Neutrophil (primary cell): Measurements from ENCODE around the gene SLC45A1.
"Not testable (repeated sequence)": the region's sequence is repeated elsewhere in the genome, so short reads cannot be mapped to it uniquely, and the experiment has no call there.

Experiments
- H3K27ac ChIP-seq: fragments of 200-600 bp; sonication (generic); 2 replicates; pipeline ENCODE4 v1.5.1; 2016; ENCODE audit warnings: mild to moderate bottlenecking, moderate library complexity
- H3K27me3 ChIP-seq: fragments of 200-600 bp; sonication (generic); 2 replicates; pipeline ENCODE4 v1.6.0; 2016; ENCODE audit warnings: mild to moderate bottlenecking
- H3K36me3 ChIP-seq: fragments of 200-600 bp; sonication (generic); 2 replicates; pipeline ENCODE4 v1.5.1; 2017
- H3K4me1 ChIP-seq, 2 experiments: fragments of 200-600 bp in 1 of 2; sonication (generic) in 1 of 2; 1 replicate in 1 of 2; 2 replicates in 1 of 2; pipeline versions ENCODE4 v1.5.1 to v1.6.1; 2013 to 2016; ENCODE audit warnings: low read depth in 1 of 2, low read length in 1 of 2, mild to moderate bottlenecking in 1 of 2, moderate library complexity in 1 of 2; ENCODE audit not compliant: control insufficient read depth in 1 of 2, insufficient read depth in 1 of 2
- H3K4me3 ChIP-seq, 2 experiments: fragments of 200-600 bp in 1 of 2; sonication (generic) in 1 of 2; 1 replicate in 1 of 2; 2 replicates in 1 of 2; pipeline ENCODE4 v1.5.1; 2013 to 2016; ENCODE audit warnings: low read depth in 1 of 2, low read length in 1 of 2, mild to moderate bottlenecking in 1 of 2, moderate library complexity in 1 of 2
- H3K9me3 ChIP-seq: fragments of 200-600 bp; sonication (generic); 2 replicates; pipeline ENCODE4 v1.5.1; 2016
- TF ChIP-seq, protein P1 (sequence below): fragments of 200-600 bp; sonication (generic); IDR thresholded peaks from 2 replicates; pipeline ENCODE4 v1.5.1; 2016; ENCODE audit warnings: antibody characterized with exemption

The SLC45A1 gene

DNA sequence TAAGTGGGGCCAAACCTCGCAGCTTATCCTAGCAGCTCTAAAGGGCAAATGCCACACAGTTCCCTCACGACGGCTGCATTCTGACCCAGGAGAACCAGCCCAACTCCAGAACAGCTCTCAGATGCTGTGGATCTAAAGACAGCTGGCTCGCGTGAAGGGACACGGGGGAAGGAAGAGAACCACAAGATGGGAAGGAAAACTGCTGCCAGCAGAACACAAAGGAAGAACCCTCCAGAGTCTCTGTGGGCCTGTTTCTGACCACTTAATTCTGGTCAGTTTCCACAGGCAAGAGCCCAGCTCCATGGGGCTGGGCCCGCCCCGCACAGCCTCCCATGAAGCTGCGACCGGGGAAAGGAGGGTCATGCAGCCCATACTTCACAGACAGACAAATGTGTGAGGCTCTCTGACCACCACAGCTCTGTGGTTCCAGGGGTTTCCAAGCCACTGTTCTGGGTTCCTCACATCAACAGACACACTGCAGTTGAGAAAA is 61.1 kb downstream of the SLC45A1 start:
- H3K4me3 ChIP-seq: no peak overlapping the region
- TF ChIP-seq, protein P1, sequence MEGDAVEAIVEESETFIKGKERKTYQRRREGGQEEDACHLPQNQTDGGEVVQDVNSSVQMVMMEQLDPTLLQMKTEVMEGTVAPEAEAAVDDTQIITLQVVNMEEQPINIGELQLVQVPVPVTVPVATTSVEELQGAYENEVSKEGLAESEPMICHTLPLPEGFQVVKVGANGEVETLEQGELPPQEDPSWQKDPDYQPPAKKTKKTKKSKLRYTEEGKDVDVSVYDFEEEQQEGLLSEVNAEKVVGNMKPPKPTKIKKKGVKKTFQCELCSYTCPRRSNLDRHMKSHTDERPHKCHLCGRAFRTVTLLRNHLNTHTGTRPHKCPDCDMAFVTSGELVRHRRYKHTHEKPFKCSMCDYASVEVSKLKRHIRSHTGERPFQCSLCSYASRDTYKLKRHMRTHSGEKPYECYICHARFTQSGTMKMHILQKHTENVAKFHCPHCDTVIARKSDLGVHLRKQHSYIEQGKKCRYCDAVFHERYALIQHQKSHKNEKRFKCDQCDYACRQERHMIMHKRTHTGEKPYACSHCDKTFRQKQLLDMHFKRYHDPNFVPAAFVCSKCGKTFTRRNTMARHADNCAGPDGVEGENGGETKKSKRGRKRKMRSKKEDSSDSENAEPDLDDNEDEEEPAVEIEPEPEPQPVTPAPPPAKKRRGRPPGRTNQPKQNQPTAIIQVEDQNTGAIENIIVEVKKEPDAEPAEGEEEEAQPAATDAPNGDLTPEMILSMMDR: no peak
- peaks cover 31% of the 10 kb centered on the region for H3K36me3 ChIP-seq
- H3K27ac ChIP-seq: peak overlapping the region; percentile 73
- H3K4me1 ChIP-seq: peaks cover 69 to 87% of the 10 kb centered on the region in 2 experiments
- no peaks in the 10 kb centered on the region for H3K9me3 ChIP-seq
- H3K27me3 ChIP-seq: no peaks in the 10 kb centered on the region

DNA sequence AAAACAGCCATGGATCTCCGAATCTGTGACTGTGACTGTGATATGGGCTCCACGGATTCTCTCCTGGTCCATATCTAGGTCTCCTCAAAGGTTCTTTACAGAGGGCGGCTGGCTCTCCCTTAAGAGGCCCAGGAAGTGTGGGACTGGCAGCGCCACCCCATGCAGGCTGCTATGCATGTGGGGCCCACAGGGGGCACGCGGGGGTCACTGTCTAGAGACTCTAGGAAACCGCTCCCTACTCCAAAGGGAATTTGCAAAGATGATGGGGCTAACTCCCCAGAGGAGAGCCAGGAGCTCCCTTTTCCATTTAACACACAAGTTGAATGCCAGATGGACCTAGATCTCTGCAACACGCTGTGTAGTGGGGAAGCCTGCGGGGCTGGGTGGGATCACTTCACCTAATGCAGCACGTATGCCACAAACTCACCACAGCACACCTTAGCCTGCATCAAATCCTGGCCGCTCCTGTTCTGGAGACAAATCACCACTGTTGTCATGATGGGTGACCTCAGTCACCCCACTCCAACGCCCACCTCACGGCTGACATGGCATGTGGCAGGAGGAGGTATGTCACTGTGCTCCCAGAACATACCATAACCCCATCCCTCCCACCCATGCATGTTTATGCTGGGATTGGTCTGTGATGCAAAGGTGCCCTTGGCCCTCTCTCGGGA is 61.7 kb downstream of the SLC45A1 start:
- TF ChIP-seq, protein P1: no peak
- Histone ChIP-seq H3K4me1 (peaks cover 75 to 90% of the 10 kb centered on the region in 2 experiments), H3K27ac (peak overlapping the region; percentile 73), H3K36me3 (peaks cover 37% of the 10 kb centered on the region), H3K4me3 (no peak overlapping the region), H3K9me3 (no peaks in the 10 kb centered on the region), H3K27me3 (no peaks in the 10 kb centered on the region)

DNA sequence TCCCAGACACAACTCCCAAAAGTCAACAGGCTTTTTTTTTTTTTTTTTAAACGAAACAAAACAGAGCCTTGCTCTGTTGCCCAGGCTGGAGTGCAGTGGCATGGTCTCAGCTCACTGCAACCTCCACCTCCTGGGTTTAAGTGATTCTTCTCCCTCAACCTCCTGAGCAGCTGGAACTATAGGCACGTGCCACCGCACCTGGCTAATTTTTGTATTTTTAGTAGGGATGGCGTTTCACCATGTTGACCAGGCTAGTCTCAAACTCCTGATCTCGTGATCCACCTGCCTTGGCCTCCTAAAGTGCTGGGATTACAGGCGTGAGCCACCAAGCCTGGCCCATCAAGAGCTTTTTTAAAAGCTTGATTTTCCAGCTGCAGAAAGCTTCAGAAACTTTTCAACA is 62.4 kb downstream of the SLC45A1 start:
- not testable (repeated sequence) for H3K4me3 ChIP-seq, H3K9me3 ChIP-seq, H3K27ac ChIP-seq, H3K27me3 ChIP-seq
- H3K4me1 ChIP-seq: peaks cover 77 to 90% of the 10 kb centered on the region in 2 experiments
- peaks cover 41% of the 10 kb centered on the region for H3K36me3 ChIP-seq

DNA sequence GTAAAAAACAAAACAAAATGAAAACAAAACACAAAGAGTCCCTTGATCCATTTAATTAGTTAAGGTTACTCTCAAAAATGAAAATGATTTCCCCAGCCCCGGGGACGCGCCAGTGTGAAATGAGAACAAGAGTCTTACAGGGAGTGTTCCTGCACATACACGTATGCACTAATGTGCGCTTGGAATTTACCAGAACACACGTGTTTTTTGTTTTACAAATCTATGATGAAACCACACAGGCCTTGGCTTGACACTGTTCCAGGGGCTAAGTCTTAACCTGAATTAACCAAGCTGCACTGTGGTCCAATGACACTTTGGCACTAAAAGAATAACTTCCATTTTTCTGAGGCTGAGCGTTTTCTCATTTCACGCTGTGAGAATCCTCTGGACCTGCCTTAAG is 63.7 kb downstream of the SLC45A1 start:
- H3K9me3 ChIP-seq: no peaks in the 10 kb centered on the region
- peaks cover 41% of the 10 kb centered on the region for H3K36me3 ChIP-seq
- no peaks in the 10 kb centered on the region for H3K27me3 ChIP-seq
- peak overlapping the region; percentile 79 for H3K27ac ChIP-seq
- peaks cover 88 to 89% of the 10 kb centered on the region in 2 experiments for H3K4me1 ChIP-seq
- H3K4me3 ChIP-seq: peak overlapping the region in 1 of 2 experiments; percentile 33
- TF ChIP-seq, protein P1: no peak

DNA sequence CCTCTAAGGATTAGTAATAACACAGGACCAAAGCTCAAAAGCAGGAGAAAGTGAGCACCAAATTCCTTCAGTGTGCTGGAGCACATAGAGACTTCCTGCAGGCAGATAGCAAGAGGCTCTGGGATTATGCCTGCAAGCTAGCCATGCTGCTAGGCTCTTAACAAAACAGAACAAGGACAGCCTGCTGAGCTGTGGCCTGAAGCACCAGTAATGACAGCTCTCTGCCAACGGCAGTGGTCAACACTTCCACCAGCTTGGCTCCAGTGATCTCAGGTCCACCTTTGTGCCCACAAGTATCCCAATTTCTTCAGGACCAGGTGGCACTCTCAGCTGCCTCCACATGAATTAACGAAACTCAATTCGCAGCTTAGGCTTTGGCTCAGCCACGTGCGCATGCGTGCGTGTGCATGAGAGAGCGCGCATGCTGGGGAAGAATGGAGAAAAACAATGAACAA is 64.2 kb downstream of the SLC45A1 start:
- Histone ChIP-seq H3K36me3 (peaks cover 39% of the 10 kb centered on the region), H3K9me3 (no peaks in the 10 kb centered on the region), H3K27ac (peak overlapping the region; percentile 79), H3K27me3 (no peaks in the 10 kb centered on the region), H3K4me3 (peak overlapping the region; percentile 33 to 52), H3K4me1 (peaks cover 92 to 94% of the 10 kb centered on the region in 2 experiments)
- TF ChIP-seq, protein P1: no peak
